A549 treated with GW870086 at 1 μM for 4 hours (cell line): Measurements from ENCODE around the gene FERMT1. TPM values are rescaled to one million over a fixed set of nuclear protein-coding genes. Genes with fewer than 3 reads are reported as not detected.

Source experiments
- total RNA-seq: library from RNA; stranded (reverse); fragments of 200-300 nt; extraction: Qiagen RNA extraction; gene quantifications from 5 replicates; pipeline ENCODE4 v1.2.3, GENCODE V29; 2022; ENCODE audit warnings: low read depth

The FERMT1 gene, protein sequence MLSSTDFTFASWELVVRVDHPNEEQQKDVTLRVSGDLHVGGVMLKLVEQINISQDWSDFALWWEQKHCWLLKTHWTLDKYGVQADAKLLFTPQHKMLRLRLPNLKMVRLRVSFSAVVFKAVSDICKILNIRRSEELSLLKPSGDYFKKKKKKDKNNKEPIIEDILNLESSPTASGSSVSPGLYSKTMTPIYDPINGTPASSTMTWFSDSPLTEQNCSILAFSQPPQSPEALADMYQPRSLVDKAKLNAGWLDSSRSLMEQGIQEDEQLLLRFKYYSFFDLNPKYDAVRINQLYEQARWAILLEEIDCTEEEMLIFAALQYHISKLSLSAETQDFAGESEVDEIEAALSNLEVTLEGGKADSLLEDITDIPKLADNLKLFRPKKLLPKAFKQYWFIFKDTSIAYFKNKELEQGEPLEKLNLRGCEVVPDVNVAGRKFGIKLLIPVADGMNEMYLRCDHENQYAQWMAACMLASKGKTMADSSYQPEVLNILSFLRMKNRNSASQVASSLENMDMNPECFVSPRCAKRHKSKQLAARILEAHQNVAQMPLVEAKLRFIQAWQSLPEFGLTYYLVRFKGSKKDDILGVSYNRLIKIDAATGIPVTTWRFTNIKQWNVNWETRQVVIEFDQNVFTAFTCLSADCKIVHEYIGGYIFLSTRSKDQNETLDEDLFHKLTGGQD
- 13.4 to 16.1 TPM (median 15.4 TPM) in 5 replicates for total RNA-seq

DNA sequence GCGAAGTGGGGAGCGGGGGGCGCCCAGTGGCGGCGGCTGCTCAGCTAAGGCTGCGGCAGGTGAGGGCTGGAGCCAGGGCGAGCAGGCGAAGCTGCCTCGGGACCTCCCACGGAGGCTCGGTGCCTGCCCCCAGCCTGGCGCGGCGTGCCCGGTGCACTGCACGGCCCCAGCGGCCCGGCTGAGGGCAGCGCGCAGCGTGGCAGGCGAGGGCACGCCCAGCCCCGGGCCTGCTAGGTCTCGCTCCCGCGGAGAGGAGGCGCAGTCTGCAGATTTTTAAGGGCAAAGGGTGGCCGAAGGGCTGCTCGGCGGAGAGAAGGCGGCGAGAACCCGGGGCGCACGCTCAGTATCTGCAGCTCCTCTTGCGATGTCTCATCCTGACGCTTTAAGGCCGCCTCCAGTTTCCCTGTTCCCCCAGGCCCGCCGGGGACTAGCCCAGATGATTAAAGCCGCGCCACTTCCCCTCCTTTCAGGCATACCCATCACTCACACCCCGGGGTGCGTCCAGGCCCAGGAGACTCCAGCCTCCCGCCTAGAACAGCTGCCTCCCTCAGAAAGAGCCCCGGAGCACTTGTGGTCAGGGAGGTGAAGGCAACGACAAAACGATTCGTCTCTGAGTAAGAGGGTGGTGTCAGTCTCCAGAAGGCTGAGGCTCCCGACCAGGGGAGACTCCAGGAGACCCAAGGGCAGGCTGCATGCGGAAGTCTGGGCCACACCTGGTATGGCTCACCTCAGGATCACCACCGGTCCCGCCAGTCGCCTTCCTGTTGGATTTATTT is at the start of gene FERMT1:
Gene FERMT1, minus strand, starts transcription at position 158 of the 776 bp plus-strand sequence. CDS start 3,476 bp downstream, outside the sequence.

GRCh38 chr20:6053776-6054688 is 68.8 kb downstream of the FERMT1 start, which contains the start of gene LRRN4:
Gene LRRN4, minus strand, starts transcription at chr20:6054060. Its CDS starts 1,261 bp downstream, at chr20:6052799.

Other genes starting within 250 kb of the FERMT1 start
- gene CHGB, start 211.5 kb downstream of the FERMT1 start, total RNA-seq: 2.5 to 3.3 TPM (median 3.0 TPM) in 5 replicates
- gene TRMT6, start 172.5 kb downstream of the FERMT1 start, total RNA-seq: 39.3 to 42.5 TPM (median 41.2 TPM) in 5 replicates
- 17.5 to 23.1 TPM (median 20.9 TPM) in 5 replicates for gene MCM8, start 172.4 kb downstream of the FERMT1 start, total RNA-seq
- gene CRLS1, start 116.9 kb downstream of the FERMT1 start, total RNA-seq: 47.4 to 84.5 TPM (median 75.7 TPM) in 5 replicates
- 0.05 to 0.06 TPM in 2 of 5 replicates, not detected in the others for gene LRRN4, start 69.0 kb downstream of the FERMT1 start, total RNA-seq